Activated T-helper 9 cell treated with anti-CD3 and anti-CD28 coated beads, Interleukin-2, amount 50 U/mL, for 16 hours (primary cell): ENCODE results near the gene RPUSD4.

Source experiments
- DNase-seq: peaks from one replicate; pipeline ENCODE4 v3.0.0-alpha.2; 2020; ENCODE audit warnings: low read depth

Gene RPUSD4

GRCh38 chr11:126181939-126182730 lies 29.3 kb downstream of the RPUSD4 start:
- DNase-seq = no peak

- no peak for DNase-seq
Measured at GRCh38 chr11:126176853-126177470, 34.5 kb downstream of the RPUSD4 start.

- no peak for DNase-seq
Measured at GRCh38 chr11:126175393-126175792, 36.1 kb downstream of the RPUSD4 start.

- no peak for DNase-seq
Measured at GRCh38 chr11:126174816-126175215, 36.6 kb downstream of the RPUSD4 start.

- DNase-seq = no peak
Measured at GRCh38 chr11:126173257-126173656, 38.2 kb downstream of the RPUSD4 start.

GRCh38 chr11:126172596-126173038 lies 38.8 kb downstream of the RPUSD4 start:
- DNase-seq = no peak

GRCh38 chr11:126169291-126169690 lies 42.2 kb downstream of the RPUSD4 start:
- no peak for DNase-seq

- no peak for DNase-seq
Measured at GRCh38 chr11:126167488-126167887, 44.0 kb downstream of the RPUSD4 start.

GRCh38 chr11:126166413-126166812 lies 45.0 kb downstream of the RPUSD4 start:
- DNase-seq = no peak

- no peak for DNase-seq
Measured at GRCh38 chr11:126165757-126166156, 45.7 kb downstream of the RPUSD4 start.

- no peak for DNase-seq
Measured at GRCh38 chr11:126165311-126165720, 46.1 kb downstream of the RPUSD4 start.

GRCh38 chr11:126164781-126165180 lies 46.7 kb downstream of the RPUSD4 start:
- DNase-seq = no peak

GRCh38 chr11:126163779-126164178 lies 47.7 kb downstream of the RPUSD4 start:
- no peak for DNase-seq

GRCh38 chr11:126163074-126163700 lies 48.3 kb downstream of the RPUSD4 start:
- DNase-seq = no peak

GRCh38 chr11:126162306-126163030 lies 49.0 kb downstream of the RPUSD4 start:
- DNase-seq = no peak

GRCh38 chr11:126161023-126161391 lies 50.4 kb downstream of the RPUSD4 start:
- DNase-seq = no peak

GRCh38 chr11:126160345-126161022 lies 51.0 kb downstream of the RPUSD4 start:
- DNase-seq = no peak

- DNase-seq = no peak
Measured at GRCh38 chr11:126159719-126160344, 51.6 kb downstream of the RPUSD4 start.

- DNase-seq = no peak
Measured at GRCh38 chr11:126158054-126158791, 53.2 kb downstream of the RPUSD4 start.

GRCh38 chr11:126157326-126158030 lies 54.0 kb downstream of the RPUSD4 start:
- no peak for DNase-seq
